Gastroesophageal sphincter (tissue), 3 donors: Measurements from ENCODE around the gene SLC1A3.

Experiments used
- CTCF ChIP-seq, 4 experiments: fragments of 200-600 bp in 2 of 4; fragments of 450-650 bp in 2 of 4; sonication (generic) in 1 of 4; IDR thresholded peaks; one replicate each; pipeline ENCODE4 v1.5.1; 2017 to 2019; ENCODE audit warnings: antibody characterized with exemption in 4 of 4, mild to moderate bottlenecking in 2 of 4, moderate library complexity in 2 of 4
- POLR2A ChIP-seq, 2 donors: fragments of 450-650 bp; IDR thresholded peaks; one replicate each; pipeline ENCODE4 v1.6.1; 2017; ENCODE audit warnings: antibody characterized with exemption in 2 of 2, mild to moderate bottlenecking in 2 of 2, moderate library complexity in 1 of 2
- POLR2AphosphoS5 ChIP-seq: sonication (generic); formaldehyde crosslinking; IDR thresholded peaks from one replicate; pipeline ENCODE4 v1.6.1; 2017; ENCODE audit warnings: antibody characterized with exemption

- no peak for TF ChIP-seq POLR2A (IDR thresholded peaks at IDR 0.05)
- no peak for TF ChIP-seq CTCF (IDR thresholded peaks at IDR 0.05)
- TF ChIP-seq POLR2AphosphoS5 = no peak
Measured at GRCh38 chr5:36606036-36606427, 374 bp upstream of the SLC1A3 start.
